HUES64 (cell line): Measurements from ENCODE around the gene ASPSCR1.
A peak's percentile ranks its signal among the peaks of the same experiment; 100 is the strongest.

Source experiments
- H3K27ac ChIP-seq: 2 replicates; pipeline ENCODE4 v1.7.0; 2013; ENCODE audit warnings: low read depth, low read length, inconsistent platforms
- H3K27me3 ChIP-seq: 2 replicates; pipeline ENCODE4 v1.6.1; 2013; ENCODE audit warnings: mild to moderate bottlenecking, low read length; ENCODE audit not compliant: insufficient read depth
- H3K36me3 ChIP-seq: 2 replicates; pipeline ENCODE4 v1.6.1; 2013; ENCODE audit warnings: mild to moderate bottlenecking, low read length; ENCODE audit not compliant: insufficient read depth
- H3K4me1 ChIP-seq: 2 replicates; pipeline ENCODE4 v1.6.1; 2013; ENCODE audit warnings: mild to moderate bottlenecking, low read length, moderate library complexity; ENCODE audit not compliant: insufficient read depth
- H3K4me3 ChIP-seq: 2 replicates; pipeline ENCODE4 v1.5.1; 2013; ENCODE audit warnings: mild to moderate bottlenecking, low read length, moderate library complexity
- H3K9ac ChIP-seq: 2 replicates; pipeline ENCODE4 v1.6.1; 2013; ENCODE audit warnings: mild to moderate bottlenecking, low read depth, low read length
- H3K9me3 ChIP-seq: 2 replicates; pipeline ENCODE4 v1.6.1; 2013; ENCODE audit warnings: low read depth, low read length; ENCODE audit not compliant: insufficient read depth
- WGBS: fragments of 150-250, 120-280 bp; methylation state at CpG from one replicate; pipeline ENCODE4 v1.1.7; 2013; ENCODE audit warnings: missing lambda C conversion rate; 5-methylcytosine and 5-hydroxymethylcytosine counted together

The ASPSCR1 gene

DNA sequence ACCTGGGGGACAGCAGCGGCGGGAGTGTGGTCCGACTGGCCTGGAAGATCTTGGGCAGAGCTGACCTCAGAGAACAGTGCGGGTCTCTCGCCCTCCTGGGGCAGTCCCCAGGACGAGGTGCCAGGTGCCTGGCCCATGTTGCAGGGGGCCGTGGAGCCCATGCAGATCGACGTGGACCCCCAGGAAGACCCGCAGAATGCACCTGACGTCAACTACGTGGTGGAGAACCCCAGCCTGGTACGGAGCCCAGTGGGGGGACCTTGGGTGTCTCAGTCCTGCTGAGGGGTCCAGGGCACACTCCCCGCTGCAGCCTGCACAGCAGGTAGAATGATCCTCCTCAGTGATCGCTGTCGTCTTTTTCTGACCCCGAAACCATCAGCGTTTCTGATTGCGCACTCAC lies 75.7 kb downstream of the ASPSCR1 start:
- no peaks in the 10 kb centered on the region for H3K9me3 ChIP-seq
- H3K9ac ChIP-seq, result no peak overlapping the region
- peaks cover 60% of the 10 kb centered on the region for H3K36me3 ChIP-seq
- peak overlapping the region; percentile 96; the same call in 1 of the 2 replicates for H3K4me3 ChIP-seq
- no peaks in the 10 kb centered on the region for H3K27me3 ChIP-seq
- H3K27ac ChIP-seq, result no peak overlapping the region
- no peaks in the 10 kb centered on the region for H3K4me1 ChIP-seq
- WGBS, result 92% methylated on average over 19 of the region's 19 CpGs

DNA sequence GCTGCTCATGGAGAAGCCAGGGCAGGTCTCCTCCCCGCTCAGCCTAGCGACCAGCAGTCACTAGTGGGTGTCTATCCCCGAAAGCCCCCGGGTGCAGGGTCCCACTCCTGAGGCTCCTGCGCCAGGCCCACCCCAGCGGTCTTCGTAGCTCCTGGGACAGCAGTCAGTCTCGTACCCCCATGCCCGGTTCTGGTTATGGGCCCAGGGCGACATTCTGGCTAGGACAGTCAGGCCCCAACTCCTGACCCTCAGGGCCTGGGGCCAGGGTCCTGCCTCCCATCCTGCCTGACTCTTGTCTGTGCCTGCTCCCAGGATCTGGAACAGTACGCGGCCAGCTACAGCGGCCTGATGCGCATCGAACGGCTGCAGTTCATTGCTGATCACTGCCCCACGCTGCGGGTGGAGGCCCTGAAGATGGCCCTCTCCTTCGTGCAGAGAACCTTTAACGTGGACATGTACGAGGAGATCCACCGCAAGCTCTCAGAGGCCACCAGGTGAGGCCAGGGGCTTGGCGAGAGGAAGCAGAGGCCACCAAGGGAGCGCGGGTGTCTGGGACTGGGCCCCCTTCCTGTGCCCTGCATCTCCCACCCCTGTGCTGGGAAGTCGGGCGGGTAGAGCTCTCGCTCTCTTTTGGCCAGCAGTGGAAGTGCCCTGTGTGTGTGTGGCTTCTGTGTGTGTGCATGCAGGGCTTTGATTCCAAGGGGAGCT lies 76.3 kb downstream of the ASPSCR1 start:
- H3K4me3 ChIP-seq, result no peak overlapping the region
- no peak overlapping the region for H3K27ac ChIP-seq
- H3K4me1 ChIP-seq, result no peaks in the 10 kb centered on the region
- 95% methylated on average over 28 of the region's 28 CpGs for WGBS
- H3K36me3 ChIP-seq, result peaks cover 64% of the 10 kb centered on the region
- H3K9ac ChIP-seq, result no peak overlapping the region
- no peaks in the 10 kb centered on the region for H3K27me3 ChIP-seq
- no peaks in the 10 kb centered on the region for H3K9me3 ChIP-seq

DNA sequence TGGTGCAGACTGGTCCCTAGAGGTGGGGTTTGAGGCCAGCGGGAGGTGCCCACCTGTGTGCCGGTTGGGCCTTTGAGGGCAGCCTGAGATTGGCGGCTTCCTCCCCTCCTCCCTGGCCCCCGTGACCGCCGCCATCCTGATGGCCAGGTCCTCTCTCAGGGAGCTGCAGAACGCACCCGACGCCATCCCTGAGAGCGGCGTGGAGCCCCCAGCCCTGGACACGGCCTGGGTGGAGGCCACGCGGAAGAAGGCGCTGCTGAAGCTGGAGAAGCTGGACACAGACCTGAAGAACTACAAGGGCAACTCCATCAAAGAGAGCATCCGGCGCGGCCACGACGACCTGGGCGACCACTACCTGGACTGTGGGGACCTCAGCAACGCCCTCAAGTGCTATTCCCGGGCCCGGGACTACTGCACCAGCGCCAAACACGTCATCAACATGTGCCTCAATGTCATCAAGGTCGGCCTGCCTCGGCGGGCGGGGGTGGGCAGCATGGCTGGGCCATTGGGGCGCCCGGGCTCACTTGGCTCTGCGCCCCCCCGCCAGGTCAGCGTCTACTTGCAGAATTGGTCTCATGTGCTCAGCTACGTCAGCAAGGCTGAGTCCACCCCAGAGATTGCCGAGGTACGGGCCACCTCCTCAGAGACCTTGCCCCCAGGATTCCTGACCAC lies 77.1 kb downstream of the ASPSCR1 start:
- Histone ChIP-seq H3K36me3 (peaks cover 66% of the 10 kb centered on the region), H3K27ac (no peak overlapping the region), H3K9me3 (no peaks in the 10 kb centered on the region), H3K9ac (no peak overlapping the region), H3K27me3 (no peaks in the 10 kb centered on the region), H3K4me3 (no peak overlapping the region), H3K4me1 (no peaks in the 10 kb centered on the region)
- 95% methylated on average over 38 of the region's 38 CpGs for WGBS

DNA sequence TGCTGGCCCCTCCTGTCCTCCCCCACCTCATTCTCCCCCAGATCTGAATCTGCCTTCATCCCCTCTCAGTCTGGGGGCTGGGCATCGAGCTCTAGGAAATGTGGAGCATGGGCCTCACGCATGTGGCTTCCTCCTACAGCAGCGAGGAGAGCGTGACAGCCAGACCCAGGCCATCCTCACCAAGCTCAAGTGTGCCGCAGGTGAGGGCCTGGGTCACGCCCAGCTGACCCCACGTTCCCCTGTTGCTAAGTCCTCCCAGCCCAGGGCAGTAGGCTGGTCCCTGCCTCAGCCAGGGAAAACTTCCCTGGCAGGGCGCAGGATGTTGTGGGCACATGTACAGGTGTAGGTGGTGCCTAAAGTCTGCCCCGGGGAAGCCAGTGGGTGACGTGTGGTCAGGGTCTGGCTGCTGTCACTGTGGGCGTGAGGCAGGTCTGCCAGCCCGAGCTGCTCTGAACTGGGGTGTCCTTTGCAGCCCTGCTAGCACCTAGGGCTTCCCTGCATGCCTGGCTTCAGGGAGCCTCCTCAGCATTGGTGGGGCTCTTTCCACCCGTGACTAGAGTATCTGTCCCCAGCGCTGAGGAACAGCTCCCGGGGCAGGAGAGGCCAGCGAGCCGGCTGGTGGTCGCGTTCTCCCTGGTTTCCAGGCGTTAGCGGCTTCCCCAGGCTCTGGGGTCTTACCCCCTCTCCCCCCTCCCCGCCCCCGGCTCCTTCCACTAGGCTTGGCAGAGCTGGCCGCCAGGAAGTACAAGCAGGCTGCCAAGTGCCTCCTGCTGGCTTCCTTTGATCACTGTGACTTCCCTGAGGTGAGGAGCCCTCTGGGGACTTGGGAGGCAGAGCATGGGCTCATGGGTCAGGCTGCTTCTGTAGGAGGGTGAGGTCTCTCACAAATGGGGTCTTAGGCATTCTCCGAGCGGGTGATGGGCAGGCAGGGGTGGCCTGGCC lies 77.9 kb downstream of the ASPSCR1 start:
- H3K4me1 ChIP-seq, result no peaks in the 10 kb centered on the region

DNA sequence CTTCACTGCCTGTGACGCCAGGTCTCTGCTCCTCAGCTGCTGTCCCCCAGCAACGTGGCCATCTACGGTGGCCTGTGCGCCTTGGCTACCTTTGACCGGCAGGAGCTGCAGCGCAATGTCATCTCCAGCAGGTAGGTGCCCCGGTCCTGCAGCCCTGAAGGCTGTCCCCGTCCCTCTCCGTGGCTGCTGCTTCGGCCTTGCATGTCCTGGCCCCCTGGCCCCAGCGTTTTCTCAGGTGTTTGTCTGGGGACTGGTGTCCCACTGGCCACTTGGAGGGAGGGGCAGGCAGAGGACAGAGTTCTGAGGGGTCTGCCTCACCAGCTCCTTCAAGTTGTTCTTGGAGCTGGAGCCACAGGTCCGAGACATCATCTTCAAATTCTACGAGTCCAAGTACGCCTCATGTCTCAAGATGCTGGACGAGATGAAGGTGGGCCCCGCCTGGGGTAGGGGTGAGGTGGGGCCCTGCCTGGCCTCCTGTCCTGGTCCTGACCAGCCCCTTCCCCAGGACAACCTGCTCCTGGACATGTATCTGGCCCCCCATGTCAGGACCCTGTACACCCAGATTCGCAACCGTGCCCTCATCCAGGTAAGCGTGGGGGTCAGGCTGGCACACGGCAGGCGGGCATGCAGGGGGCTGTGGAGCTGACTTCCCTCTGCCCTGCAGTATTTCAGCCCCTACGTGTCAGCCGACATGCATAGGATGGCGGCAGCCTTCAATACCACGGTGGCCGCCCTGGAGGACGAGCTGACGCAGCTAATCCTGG lies 78.7 kb downstream of the ASPSCR1 start:
- 95% methylated on average over 28 of the region's 28 CpGs for WGBS
- H3K9me3 ChIP-seq, result no peaks in the 10 kb centered on the region
- H3K4me1 ChIP-seq, result no peaks in the 10 kb centered on the region
- no peak overlapping the region for H3K9ac ChIP-seq
- peaks cover 76% of the 10 kb centered on the region for H3K36me3 ChIP-seq
- no peaks in the 10 kb centered on the region for H3K27me3 ChIP-seq
- H3K4me3 ChIP-seq, result no peak overlapping the region
- H3K27ac ChIP-seq, result no peak overlapping the region

More for the DNA sequence above, 77.9 kb downstream of the ASPSCR1 start:
- 88% methylated on average over 26 of the region's 26 CpGs for WGBS
- H3K27ac ChIP-seq, result no peak overlapping the region
- H3K4me3 ChIP-seq, result no peak overlapping the region
- H3K36me3 ChIP-seq, result peaks cover 67% of the 10 kb centered on the region
- no peaks in the 10 kb centered on the region for H3K27me3 ChIP-seq
- no peak overlapping the region for H3K9ac ChIP-seq
- H3K9me3 ChIP-seq, result no peaks in the 10 kb centered on the region

DNA sequence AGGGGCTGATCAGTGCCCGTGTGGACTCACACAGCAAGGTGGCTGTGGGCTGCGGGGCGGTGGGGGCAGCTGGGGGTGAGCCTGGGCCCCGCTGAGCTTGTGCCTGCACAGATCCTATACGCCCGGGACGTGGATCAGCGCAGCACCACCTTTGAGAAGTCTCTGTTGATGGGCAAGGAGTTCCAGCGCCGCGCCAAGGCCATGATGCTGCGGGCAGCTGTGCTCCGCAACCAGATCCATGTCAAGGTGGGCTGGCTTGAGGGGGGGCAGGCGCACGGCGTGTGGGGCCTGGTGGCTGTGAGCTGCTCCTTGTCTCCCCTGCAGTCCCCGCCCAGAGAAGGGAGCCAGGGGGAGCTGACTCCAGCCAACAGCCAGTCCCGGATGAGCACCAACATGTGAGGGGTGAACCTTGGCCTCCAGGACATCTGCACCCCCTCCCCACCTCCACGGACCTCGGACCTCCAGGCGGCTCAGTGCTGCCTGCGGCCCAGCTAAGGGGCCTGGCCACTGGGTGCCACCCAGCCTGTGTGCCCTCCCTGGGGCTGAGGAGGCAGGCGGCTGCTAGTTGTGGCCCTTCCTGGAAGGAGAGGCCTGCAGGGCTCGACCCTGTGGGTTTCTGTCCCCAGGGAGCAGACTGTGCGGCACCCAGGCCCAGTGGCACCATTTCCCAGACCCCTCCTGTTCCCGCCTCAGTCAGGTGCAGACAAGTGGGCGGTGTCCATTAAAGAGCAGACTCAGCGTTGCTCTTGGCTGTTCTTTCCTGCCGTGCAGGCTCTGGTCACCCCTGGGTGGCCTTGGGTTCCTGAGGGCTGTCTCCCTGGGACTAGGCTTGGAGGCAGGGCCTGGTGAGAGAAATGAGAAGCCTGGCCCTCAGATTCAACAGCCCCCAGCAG lies 79.5 kb downstream of the ASPSCR1 start:
- Histone ChIP-seq H3K4me1 (no peaks in the 10 kb centered on the region), H3K9ac (no peak overlapping the region), H3K27ac (no peak overlapping the region), H3K9me3 (no peaks in the 10 kb centered on the region), H3K36me3 (peaks cover 82% of the 10 kb centered on the region), H3K27me3 (no peaks in the 10 kb centered on the region), H3K4me3 (no peak overlapping the region)
- WGBS, result 94% methylated on average over 29 of the region's 29 CpGs

DNA sequence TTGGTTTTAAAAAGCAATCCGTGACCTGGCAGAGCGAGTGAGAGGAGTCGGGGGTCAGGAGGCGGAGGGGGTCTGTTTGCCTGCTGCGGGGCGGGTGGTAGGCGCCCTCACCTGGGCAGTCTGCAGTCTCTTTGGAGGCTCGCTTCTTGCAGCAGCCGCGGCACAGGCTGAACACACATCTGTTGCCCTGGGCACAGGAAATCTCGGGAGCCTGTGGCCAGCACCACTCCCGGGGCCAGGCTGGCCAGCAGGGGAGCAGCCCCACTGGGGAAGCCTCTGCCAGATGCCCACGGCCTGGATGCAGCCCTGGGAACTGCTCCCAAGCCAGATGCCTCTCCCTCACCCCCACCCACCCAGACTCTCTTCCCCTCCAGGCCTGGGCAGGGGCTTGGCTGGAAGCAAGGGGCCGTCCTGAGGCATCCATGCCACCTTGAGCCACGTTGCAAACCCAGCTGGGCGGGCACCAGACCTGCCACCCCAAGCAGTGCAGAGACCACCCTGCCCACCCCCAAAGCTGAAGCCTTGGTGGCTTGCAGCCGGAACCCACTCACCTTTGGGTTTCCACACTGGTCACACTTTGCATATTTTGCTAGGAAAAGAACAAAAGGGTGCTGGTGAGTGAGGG lies 80.9 kb downstream of the ASPSCR1 start:
- 91% methylated on average over 17 of the region's 17 CpGs for WGBS

DNA sequence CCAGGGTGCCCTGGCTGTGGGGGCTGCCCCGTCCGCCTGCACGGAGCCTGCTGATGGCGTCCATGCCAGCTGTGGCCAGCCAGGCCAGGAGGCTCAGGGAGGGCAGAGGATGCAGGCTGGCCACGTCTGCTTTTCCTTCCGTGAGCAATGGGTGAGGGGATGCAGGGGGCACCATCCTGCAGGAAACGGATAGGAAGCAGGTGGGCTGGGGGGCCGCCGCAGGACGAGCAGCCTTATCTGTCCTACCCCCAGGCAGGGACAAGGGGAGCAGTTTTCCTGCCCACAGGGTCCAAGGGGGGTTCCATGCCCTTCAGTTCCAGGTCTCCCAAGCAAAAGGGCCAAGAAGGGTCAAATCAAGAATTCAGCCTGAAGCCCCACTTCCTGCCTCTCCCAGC lies 81.4 kb downstream of the ASPSCR1 start:
- peaks cover 93% of the 10 kb centered on the region for H3K36me3 ChIP-seq
- H3K27me3 ChIP-seq, result no peaks in the 10 kb centered on the region
- no peak overlapping the region for H3K9ac ChIP-seq
- H3K27ac ChIP-seq, result no peak overlapping the region
- H3K4me3 ChIP-seq, result no peak overlapping the region
- 94% methylated on average over 10 of the region's 10 CpGs for WGBS
- no peaks in the 10 kb centered on the region for H3K9me3 ChIP-seq
- H3K4me1 ChIP-seq, result no peaks in the 10 kb centered on the region

More for the DNA sequence above, 80.9 kb downstream of the ASPSCR1 start:
- Histone ChIP-seq H3K9ac (no peak overlapping the region), H3K27ac (no peak overlapping the region), H3K36me3 (peaks cover 93% of the 10 kb centered on the region), H3K4me3 (no peak overlapping the region), H3K4me1 (no peaks in the 10 kb centered on the region), H3K9me3 (no peaks in the 10 kb centered on the region), H3K27me3 (no peaks in the 10 kb centered on the region)

DNA sequence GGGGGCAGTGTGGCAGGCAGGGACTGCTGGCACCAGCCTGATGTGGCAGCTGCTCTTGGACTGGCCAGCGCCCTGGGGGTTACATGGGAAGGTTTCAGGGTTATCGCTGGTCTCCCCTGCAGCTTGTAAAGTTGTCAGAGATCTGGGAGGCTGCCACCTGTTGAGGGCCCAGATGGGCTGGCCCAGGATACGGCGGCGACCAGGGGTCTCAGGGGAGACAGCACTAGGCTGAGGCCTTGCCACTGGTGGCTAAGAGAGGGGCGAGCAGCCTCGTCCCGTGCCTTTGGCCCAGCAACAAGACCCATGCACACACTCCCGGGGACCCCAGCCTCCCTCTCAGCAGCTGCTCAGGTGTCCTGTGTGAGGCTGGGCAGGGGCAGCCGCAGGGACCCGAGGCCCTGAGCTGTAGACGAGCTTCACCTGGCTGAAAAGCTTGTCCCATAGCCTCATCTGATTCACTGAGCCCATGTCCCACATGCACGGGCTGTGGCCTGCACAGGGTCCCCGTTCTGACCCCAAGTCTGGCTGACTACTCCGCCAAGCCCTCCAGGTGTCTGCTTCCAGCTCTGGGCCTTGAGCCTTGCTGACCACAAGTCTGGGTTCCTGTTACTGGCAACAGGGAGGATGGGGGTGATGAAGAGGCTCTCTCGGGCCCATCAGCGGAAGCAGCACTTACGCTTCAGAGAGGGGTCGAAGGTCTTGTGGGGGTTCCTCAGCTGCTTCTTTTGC lies 82.0 kb downstream of the ASPSCR1 start:
- Histone ChIP-seq H3K27me3 (no peaks in the 10 kb centered on the region), H3K4me1 (no peaks in the 10 kb centered on the region), H3K36me3 (peaks cover 92% of the 10 kb centered on the region), H3K9me3 (no peaks in the 10 kb centered on the region), H3K27ac (no peak overlapping the region), H3K9ac (no peak overlapping the region), H3K4me3 (no peak overlapping the region)
- WGBS, result 94% methylated on average over 19 of the region's 19 CpGs
